ENCODE results near the gene AMN. TPM values are rescaled to one million over a fixed set of nuclear protein-coding genes. Genes with fewer than 3 reads are reported as not detected.

The AMN gene
- total and polyA plus RNA-seq, 2 donors from 2014 or later = 58.0 to 121 TPM

DNA sequence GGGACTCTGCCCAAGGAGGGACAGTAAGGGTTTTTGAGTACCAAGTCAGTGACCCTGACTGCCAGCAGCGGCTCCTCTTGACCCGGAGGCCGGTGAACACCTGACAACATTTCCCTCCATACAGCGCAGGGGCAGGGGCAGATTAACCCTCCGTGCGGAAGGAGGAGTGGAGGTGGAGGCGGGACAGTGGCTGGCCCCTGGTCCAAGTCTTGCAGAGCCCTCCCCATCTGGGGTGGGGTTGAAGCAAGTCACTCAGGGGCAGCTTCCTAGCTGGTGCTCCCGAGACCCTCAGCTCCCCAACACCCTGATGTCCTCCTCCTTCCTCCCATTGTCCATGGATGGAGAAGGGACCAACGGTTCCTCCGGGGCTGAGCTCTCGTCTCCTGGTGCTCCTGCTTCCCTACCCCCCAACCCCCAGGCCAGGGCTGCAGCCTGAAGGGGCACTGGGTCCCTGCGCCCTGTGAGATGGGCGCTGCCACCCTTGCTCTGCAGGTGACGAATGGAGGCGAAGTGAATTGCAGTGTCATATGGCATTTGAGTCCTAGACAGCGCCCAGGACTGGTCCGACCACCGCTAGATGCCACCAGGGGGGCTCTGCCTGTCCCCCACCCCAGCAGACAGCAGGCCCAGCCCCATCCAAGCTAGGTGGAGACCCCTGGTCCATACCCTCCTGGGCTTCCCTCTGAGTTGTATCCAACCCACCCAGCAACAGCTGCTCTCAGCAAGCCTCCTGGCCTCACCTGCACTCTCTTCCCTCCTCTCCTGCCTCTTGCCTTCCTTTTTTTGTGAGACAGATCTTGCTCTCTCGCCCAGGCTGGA, 7.0 kb upstream of the AMN start:
- Histone ChIP-seq H3K36me3 (ENCODE audit: control insufficient read depth in 2 of 3, insufficient read depth in 3 of 3, low read length in 3 of 3) (no peaks in the 10 kb centered on the region), H3K9me3 (ENCODE audit: control insufficient read depth in 2 of 3, insufficient read depth in 1 of 3, low read length in 3 of 3) (no peaks in the 10 kb centered on the region), H3K27me3 (ENCODE audit: control insufficient read depth, insufficient read depth, low read length) (no peaks in the 10 kb centered on the region), H3K9ac (ENCODE audit: low read length in 3 of 3) (no peak overlapping the region), H3K27ac (ENCODE audit: low read depth in 2 of 2, low read length in 2 of 2) (no peak overlapping the region), H3K4me3 (ENCODE audit: low read length in 3 of 3) (no peak overlapping the region), H3K4me1 (ENCODE audit: control insufficient read depth in 2 of 3, insufficient read depth in 2 of 3, low read depth in 1 of 3, low read length in 3 of 3) (peaks cover 0 to 2% (median 0%) of the 10 kb centered on the region in 3 donors)
- TF ChIP-seq, protein P1, sequence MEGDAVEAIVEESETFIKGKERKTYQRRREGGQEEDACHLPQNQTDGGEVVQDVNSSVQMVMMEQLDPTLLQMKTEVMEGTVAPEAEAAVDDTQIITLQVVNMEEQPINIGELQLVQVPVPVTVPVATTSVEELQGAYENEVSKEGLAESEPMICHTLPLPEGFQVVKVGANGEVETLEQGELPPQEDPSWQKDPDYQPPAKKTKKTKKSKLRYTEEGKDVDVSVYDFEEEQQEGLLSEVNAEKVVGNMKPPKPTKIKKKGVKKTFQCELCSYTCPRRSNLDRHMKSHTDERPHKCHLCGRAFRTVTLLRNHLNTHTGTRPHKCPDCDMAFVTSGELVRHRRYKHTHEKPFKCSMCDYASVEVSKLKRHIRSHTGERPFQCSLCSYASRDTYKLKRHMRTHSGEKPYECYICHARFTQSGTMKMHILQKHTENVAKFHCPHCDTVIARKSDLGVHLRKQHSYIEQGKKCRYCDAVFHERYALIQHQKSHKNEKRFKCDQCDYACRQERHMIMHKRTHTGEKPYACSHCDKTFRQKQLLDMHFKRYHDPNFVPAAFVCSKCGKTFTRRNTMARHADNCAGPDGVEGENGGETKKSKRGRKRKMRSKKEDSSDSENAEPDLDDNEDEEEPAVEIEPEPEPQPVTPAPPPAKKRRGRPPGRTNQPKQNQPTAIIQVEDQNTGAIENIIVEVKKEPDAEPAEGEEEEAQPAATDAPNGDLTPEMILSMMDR (IDR thresholded peaks at IDR 0.05; ENCODE audit: borderline replicate concordance, extremely low read depth, insufficient read depth) = no peak
- intact Hi-C loops (cut with DNase I) = no loop called here
- FAIRE-seq = no peak
- peak in 2 of 5 donors; percentile 25 to 59 for DNase-seq

DNA sequence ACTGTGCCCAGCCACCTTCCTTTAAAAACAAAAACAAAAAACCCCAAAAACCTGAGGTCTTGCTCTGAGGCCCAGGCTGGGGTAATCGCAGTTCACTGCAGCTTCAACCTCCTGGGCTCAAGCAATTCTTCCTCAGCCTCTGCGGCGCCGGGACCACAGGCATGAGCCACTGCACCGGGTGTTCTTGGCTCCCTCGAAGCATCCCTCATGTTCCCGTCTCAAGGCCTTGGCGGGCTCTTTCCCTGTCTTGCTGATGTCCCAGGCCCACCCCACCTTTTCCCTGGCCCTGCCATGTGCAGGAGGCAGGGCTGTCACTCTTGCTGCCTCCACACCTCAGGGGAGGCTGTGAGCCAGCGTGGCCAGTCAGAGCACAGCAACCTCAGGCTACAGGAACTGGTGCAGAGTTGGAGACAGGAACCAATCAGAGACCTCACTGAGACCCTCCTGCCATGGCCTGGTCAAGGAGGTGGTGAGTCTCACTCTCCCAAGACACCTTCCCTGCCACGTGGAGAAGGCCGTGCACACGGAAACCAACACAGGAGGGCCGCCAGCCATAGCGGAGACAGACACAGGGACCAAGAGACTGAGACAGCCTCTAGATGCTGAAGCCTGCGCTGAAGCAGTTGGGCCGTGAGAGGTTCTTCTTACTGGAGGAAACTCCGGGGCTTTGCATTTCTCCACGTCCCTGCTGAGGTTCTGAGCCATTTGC, 6.0 kb upstream of the AMN start:
- no peaks in the 10 kb centered on the region for H3K36me3 ChIP-seq (ENCODE audit: control insufficient read depth in 2 of 3, insufficient read depth in 3 of 3, low read length in 3 of 3)
- no peaks in the 10 kb centered on the region for H3K27me3 ChIP-seq (ENCODE audit: control insufficient read depth, insufficient read depth, low read length)
- no peak for FAIRE-seq
- intact Hi-C loops (cut with DNase I) = no loop called here
- H3K9ac ChIP-seq (ENCODE audit: low read length in 3 of 3) = no peak overlapping the region
- no peaks in the 10 kb centered on the region for H3K9me3 ChIP-seq (ENCODE audit: control insufficient read depth in 2 of 3, insufficient read depth in 1 of 3, low read length in 3 of 3)
- peak in 1 of 5 donors; percentile 53 for DNase-seq
- no peak overlapping the region for H3K4me3 ChIP-seq (ENCODE audit: low read length in 3 of 3)
- TF ChIP-seq, protein P1 (IDR thresholded peaks at IDR 0.05; ENCODE audit: borderline replicate concordance, extremely low read depth, insufficient read depth) = no peak
- H3K27ac ChIP-seq (ENCODE audit: low read depth in 2 of 2, low read length in 2 of 2) = no peak overlapping the region
- H3K4me1 ChIP-seq (ENCODE audit: control insufficient read depth in 2 of 3, insufficient read depth in 2 of 3, low read depth in 1 of 3, low read length in 3 of 3) = peaks cover 0 to 2% (median 0%) of the 10 kb centered on the region in 3 donors

DNA sequence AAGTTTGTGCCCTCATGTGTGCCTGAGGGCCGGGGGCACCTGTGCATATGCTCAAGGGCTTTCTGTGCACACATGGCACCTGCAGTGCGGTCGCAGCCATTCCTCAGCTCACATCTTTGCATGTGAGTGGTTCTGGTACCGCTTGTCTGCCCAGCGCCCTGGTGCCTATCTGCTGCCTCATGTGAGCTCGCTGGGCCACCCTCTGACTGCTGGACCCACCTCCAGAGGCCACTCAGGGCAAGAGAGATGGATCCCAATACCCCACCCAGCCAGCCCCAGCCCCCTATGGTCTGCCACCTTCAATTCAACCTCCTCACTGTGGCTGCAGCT, 5.4 kb upstream of the AMN start:
- peak in 1 of 5 donors; percentile 58 for DNase-seq
- no peak for FAIRE-seq
- H3K4me1 ChIP-seq (ENCODE audit: control insufficient read depth in 2 of 3, insufficient read depth in 2 of 3, low read depth in 1 of 3, low read length in 3 of 3) = peaks cover 0 to 4% (median 0%) of the 10 kb centered on the region in 3 donors
- TF ChIP-seq, protein P1 (IDR thresholded peaks at IDR 0.05; ENCODE audit: borderline replicate concordance, extremely low read depth, insufficient read depth) = no peak
- no peaks in the 10 kb centered on the region for H3K36me3 ChIP-seq (ENCODE audit: control insufficient read depth in 2 of 3, insufficient read depth in 3 of 3, low read length in 3 of 3)
- H3K27ac ChIP-seq (ENCODE audit: low read depth in 2 of 2, low read length in 2 of 2) = no peak overlapping the region
- H3K27me3 ChIP-seq (ENCODE audit: control insufficient read depth, insufficient read depth, low read length) = peaks cover 1% of the 10 kb centered on the region
- intact Hi-C loops (cut with DNase I) = no loop called here
- no peak overlapping the region for H3K9ac ChIP-seq (ENCODE audit: low read length in 3 of 3)
- no peak overlapping the region for H3K4me3 ChIP-seq (ENCODE audit: low read length in 3 of 3)
- H3K9me3 ChIP-seq (ENCODE audit: control insufficient read depth in 2 of 3, insufficient read depth in 1 of 3, low read length in 3 of 3) = no peaks in the 10 kb centered on the region

All from kidney (tissue), 14 donors.